ENCODE results near the gene FLT3LG. TPM values are rescaled to one million over a fixed set of nuclear protein-coding genes. Genes with fewer than 3 reads are reported as not detected.

Gene FLT3LG
- total and polyA plus RNA-seq, 9 of the 15 experiments (the other 6 are each of a cell fraction or from before 2014, with no cell fraction given): 0.31 to 6.4 (median 1.1) TPM

GRCh38 chr19:49533551-49534488 lies 59.8 kb downstream of the FLT3LG start (continued):
- TF ChIP-seq ZNF407 (IDR thresholded peaks at IDR 0.05; ENCODE audit: low read depth) (no peak), HOXB6 (CRISPR knock-in tag; IDR thresholded peaks at IDR 0.05; ENCODE audit: borderline replicate concordance) (no peak), ZC3H8 (IDR thresholded peaks at IDR 0.05) (no peak), MTA1 (IDR thresholded peaks at IDR 0.05; ENCODE audit: borderline replicate concordance) (no peak), KLF16 (IDR thresholded peaks at IDR 0.05) (0 out of 2 replicates have a peak, but pooled peaks have one; percentile 24), NUFIP1 (IDR thresholded peaks at IDR 0.05; ENCODE audit: partially characterized antibody) (no peak), ZBTB9 (CRISPR knock-in tag; IDR thresholded peaks at IDR 0.05) (no peak), THAP12 (CRISPR knock-in tag; IDR thresholded peaks at IDR 0.05) (peak; percentile 52; the same call in 1 of the 2 replicates), VEZF1 (CRISPR knock-in tag; IDR thresholded peaks at IDR 0.05) (peak; percentile 82), TCF7 (IDR thresholded peaks at IDR 0.05; ENCODE audit: borderline replicate concordance) (no peak), ZNF785 (CRISPR knock-in tag; IDR thresholded peaks at IDR 0.05) (no peak), ZNF263 (CRISPR knock-in tag; IDR thresholded peaks at IDR 0.05; ENCODE audit: borderline replicate concordance) (peak; percentile 78), CBFA2T3 (IDR thresholded peaks at IDR 0.05) (no peak), ILF3 (IDR thresholded peaks at IDR 0.05; ENCODE audit: borderline replicate concordance) (no peak), CREM (IDR thresholded peaks at IDR 0.05; ENCODE audit: low read depth) (peak; percentile 79)
